Stimulated activated CD4-positive, alpha-beta T cell treated with anti-CD3 and anti-CD28 coated beads, Interleukin-15, amount 100 ng/mL, for 24 hours (primary cell): ENCODE results near the gene CNPY3.

Source experiments
- DNase-seq: peaks from one replicate; pipeline ENCODE4 v3.0.0-alpha.2; 2020

CNPY3 gene

GRCh38 chr6:42984924-42985475 lies 55.7 kb downstream of the CNPY3 start:
- peak; percentile 22 for DNase-seq

GRCh38 chr6:42987533-42988451 lies 58.5 kb downstream of the CNPY3 start:
- DNase-seq: no peak

GRCh38 chr6:42988486-42989020 lies 59.3 kb downstream of the CNPY3 start:
- no peak for DNase-seq
